ENCODE results near the gene BMPR1A.
"Not testable (repeated sequence)": the region's sequence is repeated elsewhere in the genome, so short reads cannot be mapped to it uniquely, and the experiment has no call there.

The BMPR1A gene

DNA sequence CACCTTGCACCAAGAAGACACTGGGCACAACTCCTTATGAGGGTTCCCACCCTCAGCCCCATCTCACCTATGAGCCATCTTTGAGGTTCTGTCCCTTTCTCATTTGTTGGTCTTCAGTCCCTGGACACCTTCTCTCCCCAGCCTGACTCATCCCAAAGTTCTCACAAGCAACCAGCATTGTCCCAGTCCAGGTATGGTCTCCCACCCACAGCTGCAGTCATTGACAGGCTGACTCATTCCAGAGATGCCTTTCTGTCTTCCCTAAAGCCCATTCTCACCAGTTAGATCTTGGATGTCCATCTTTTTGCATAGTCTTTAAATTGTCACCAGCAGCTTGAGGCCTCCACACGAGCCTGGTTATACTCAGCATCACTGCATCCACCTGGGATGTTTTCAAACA, 26.7 kb upstream of the BMPR1A start:
- DNase-seq (ENCODE audit: low read depth in 2 of 2): no peak

DNA sequence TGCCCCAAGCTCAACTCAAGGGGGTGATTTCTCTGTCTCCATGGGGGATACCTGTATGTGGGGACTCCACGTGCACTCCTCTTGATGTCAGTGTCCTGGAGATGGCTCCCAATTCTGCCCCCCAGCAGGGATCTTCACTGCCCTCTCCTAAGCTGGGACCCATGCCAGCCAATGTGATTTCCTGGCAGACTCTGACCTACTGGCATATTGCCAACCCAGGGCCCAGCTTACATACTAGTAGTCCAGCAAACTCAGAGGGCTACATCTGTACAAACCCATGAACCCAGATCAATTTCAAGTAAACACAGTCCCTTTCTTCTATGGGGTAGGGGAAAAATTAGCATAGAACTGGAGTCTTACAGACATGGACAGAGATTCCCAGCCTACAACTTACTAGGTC, 26.2 kb upstream of the BMPR1A start:
- DNase-seq (ENCODE audit: low read depth in 2 of 2): no peak

DNA sequence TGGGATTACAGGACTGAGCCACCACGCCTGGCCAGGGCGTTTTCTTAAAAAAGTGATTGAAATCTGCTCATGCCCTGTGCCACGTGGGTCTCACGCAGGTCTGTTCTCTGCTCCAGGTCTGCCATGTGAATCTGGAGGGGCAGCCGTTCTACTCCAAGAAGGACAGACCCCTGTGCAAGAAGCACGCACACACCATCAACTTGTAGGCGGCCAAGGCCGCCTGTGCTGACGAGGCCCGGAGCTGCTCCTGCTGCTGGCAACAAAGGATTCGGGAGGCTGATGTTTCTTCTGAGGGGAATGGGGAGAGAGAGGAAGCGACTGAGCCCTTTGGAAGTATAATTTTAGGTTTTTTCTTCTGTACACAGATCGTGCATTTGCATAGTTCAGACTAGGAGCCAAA, 23.6 kb upstream of the BMPR1A start:
- DNase-seq (ENCODE audit: low read depth in 2 of 2): no peak

DNA sequence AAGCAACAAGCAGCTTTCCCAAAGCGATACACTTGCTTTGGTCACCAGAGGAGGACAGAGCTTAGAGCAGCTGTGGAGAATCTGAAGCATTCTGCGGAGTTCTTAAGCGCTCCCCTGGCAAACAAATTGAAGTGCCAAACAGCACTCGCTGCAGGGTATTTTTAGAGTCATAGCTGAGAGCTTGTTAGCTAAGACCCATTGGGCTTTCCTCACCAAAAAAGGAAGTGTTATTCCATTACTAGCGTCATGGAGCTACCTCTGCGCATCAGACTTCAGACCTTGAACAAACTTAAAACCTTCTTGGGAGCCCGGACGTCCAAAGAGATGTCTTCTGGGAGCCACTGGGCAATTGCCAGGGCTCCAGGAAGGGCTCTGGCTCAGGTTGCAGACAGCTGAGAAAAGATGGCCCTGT, 23.2 kb upstream of the BMPR1A start:
- no peak for DNase-seq (ENCODE audit: low read depth in 2 of 2)

DNA sequence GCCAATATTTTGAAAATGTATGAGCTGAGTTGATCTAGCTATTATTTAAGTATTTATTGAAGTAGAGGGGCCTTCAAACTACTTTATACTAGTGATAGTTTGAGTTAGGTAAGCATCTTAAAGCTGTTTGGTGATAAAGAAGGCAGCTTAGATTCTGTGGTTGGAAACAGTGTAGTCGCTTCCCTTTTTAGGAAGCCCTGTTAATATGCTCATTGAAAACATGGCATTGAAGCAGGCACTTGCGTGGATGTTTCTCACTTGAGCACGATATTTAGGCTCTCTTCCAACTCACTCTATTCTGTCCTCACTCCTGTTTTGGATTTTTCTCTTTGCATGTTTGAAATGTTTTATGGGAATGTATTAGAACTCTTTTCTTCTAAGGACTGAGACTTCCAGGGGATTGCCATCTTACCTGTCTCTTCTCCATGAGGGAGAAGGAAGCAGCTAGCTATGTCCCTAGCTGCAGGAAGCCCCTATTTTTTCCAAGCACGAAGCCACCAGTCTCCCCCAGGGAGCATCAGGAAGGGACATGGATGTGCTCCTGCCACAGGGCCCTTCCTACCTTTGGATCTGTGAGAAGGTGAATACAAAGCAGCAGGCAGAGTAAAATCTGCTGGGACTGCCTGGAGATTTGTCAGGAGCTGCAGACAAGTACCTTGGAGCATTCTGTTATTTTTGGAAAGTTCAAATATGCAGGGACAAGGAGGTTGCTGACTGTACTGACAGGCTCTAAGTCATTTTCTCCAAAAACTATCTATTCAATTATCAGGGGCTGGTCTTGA, 22.0 kb upstream of the BMPR1A start:
- DNase-seq (ENCODE audit: low read depth in 2 of 2): no peak

DNA sequence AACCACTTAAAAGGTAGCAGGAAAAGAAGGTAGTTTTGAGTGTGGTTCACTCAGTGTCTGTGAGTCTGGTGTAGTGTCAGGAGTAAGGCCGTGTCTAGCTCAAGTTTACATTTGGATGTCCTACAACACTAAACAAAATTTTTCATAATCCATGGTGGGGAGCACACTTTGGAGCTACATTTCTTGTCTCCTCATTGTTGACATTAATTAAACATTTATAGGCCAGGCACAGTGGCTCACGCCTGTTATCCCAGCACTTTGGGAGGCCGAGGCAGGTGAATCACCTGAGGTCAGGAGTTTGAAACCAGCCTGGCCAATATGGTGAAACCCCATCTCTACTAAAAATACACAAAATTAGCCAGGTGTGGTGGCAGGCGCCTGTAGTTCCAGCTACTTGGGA, 21.1 kb upstream of the BMPR1A start:
- not testable (repeated sequence) for DNase-seq (ENCODE audit: low read depth in 2 of 2)

DNA sequence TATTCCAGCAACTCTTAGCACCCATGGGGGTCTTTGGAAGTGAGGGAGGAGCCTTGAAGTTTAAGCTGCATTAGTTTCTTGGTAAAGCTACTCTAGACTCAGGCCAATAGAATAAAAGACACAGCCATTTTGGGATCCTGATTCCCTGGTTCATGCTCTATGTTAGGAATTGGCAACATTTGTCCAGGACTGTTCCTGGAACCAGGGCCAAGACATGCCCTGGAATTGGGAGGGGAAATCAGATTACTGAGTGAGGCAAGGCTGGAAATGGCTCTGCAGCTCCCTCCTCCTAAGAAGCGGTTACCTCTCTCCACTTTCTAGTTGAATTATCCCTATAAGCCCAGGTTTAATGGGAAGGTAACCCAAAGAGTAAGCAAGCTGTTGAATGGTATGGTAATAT, 14.2 kb upstream of the BMPR1A start:
- DNase-seq (ENCODE audit: low read depth in 2 of 2): no peak

DNA sequence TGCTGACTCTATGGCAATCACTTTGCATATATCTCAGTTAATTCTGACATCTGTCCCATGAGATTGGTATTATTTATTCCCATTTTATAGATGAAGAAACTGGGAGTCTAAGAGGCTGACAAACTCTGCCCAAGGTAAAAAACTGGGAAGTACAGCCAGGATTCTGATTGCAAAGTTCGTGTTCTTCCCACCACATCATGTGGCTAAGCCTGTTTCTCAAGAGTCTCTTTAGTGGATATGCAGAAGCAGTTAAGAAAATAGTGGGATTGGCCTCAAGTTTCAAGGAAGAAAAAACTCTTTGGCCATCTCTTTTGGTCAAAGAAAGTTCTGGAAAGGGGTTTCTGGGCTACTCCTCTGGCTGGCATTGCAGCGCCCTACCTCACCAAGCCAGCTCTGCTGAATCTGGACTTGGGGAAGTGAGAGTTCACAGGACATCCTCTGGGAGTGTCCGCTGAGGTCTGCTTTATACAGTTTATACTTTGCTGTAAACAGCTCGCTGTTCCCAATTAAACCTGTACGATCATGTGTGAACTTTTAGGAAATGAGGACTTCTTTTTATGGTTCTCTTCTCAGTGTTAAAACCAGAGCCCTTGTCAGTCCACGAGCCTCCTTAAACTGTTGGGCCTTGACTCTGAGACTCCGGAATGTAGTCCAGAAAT, 12.2 kb upstream of the BMPR1A start:
- no peak for DNase-seq (ENCODE audit: low read depth in 2 of 2)

DNA sequence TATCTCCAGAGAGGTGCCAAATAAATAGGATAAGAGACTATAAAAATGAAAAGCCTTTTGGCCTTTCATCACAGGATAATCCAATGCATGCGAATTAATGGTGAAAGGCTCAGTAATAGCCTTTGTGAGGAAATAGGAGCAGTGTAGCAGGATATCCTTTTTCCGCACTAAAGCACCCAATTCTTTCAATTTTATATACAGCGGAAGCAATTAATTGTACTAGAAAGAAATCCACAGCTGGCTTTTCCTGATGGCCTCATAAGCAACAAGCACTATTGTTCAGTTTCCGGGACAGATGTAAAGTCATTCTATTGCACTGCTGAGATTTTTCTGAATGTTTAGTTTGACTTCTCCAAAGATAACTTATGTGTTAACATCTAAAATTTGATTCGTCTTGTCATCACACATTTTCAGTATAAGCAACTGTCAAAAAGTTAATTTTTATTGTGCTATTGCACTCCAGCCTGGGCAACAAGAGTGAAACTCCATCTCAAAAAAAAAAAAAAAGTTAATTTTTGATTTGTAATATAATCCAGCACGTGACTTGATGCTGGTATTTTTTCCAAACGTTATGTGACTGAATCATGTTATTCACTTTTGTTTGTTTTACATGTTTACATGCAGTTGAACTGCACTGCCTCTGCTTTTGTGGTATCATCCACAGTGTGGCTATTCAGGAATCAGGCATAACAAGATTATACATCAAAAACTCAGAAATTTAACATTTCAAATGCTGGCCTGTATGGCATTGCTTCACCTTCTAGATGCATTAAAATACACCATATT, 8.4 kb upstream of the BMPR1A start:
- no peak for DNase-seq (ENCODE audit: low read depth in 2 of 2)

DNA sequence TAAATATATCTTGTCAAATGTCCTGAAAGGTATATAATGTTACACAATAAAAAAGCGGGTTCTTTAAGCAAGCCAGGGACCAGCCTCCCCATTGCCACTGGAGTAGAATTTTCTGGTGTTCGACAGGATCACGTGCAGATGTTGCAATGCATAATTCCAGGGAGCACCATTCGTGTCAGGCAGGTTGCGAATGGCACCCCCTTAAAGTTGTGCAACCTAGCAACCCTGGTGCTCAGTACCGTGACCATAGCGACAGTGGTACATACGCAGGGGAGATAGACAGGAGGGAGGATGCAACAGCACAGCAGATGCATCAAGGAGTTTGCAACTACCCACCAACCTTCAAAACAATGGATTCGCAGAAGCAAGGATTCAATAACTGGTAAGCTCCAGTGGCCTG, 6.6 kb upstream of the BMPR1A start:
- DNase-seq (ENCODE audit: low read depth in 2 of 2): no peak

DNA sequence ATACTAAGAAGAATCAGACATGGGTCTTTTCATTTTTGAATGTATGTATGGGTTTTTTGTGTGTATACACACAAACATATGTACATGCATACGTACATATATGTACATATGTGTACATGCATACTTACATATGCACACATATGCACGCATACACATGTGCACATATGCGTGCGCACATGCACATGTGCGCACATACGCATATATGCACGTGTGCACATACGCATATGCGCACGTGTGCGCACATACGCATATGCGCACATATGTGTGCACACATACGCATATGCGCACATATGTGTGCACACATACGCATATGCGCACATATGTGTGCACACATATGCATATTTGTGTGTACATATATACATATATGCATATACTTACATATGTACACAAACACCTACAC, 4.9 kb upstream of the BMPR1A start:
- DNase-seq (ENCODE audit: low read depth in 2 of 2): no peak

DNA sequence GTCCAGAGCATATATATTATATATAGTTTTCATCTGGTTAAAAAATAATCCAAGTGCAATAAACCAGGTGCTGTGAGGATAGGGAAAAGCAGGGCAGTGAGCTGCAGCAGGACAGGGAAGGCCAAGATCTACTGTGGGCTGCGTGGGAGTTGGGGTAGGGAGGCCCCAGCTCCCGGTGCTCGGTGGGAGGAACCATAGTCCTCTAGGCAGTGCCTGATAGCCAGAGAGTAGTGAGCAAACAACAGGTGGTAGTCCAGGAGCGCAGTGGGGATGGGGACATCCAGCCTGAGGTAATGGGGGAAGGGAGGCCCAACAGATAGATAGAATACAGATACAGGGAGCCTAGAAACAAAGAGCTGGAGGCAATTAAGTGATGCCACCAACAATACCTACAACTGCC, 4.1 kb upstream of the BMPR1A start:
- DNase-seq (ENCODE audit: low read depth in 2 of 2): no peak

DNA sequence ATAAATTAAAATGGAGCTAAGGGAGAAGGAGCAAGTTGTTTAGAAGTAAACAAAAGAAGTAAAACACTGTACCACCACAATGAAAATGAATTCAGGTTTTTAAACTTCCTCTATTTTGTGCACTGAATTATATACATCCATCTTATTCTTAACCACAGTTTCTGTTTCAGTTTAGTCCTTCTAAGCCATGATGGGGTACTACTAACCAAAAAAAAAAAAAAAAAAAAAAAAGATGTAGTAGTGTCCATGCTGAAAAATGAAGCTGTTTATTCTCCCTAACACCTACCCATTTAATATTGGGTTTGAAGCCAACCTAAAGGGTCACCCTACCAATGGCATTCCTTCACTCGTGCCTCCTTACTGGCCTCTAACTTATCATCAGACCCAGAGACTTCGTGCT, 3.4 kb upstream of the BMPR1A start:
- DNase-seq (ENCODE audit: low read depth in 2 of 2): no peak

DNA sequence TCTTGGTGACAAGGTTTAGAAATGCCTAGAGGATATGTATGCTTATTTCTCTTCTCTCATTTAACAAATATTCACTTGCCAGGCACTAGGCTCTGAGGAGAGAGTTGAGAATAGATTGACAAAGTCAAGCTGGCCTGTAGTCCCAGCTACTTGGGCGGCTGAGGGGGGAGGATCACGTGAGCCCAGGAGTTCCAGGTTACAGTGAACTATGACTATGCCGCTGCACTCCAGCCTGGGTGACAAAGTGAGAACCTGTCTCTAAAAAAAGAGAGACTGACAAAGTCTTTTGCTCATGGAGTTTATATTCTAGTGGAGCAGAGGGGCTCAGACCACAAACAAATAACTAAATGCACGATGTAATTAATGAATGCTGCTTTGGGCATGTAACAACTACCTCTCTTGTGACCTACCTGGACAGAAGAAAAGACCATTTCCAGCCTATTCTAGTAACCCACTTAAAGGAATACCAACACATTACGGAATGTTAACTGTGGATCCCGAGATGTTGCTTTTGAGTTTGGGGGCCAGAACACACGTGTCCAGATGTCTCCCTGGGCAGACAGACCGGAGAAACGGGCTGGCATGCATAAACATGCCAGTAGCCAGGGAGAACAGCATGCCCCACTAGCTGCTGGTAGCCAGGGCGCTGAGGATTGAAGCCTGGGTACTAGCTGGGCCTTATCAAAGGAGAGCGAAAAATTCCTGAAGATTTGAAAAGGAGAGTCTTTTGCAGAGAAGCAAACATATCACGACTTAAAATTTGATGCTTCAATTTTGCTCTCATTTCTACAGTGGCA, 2.6 kb upstream of the BMPR1A start:
- no peak for DNase-seq (ENCODE audit: low read depth in 2 of 2)

DNA sequence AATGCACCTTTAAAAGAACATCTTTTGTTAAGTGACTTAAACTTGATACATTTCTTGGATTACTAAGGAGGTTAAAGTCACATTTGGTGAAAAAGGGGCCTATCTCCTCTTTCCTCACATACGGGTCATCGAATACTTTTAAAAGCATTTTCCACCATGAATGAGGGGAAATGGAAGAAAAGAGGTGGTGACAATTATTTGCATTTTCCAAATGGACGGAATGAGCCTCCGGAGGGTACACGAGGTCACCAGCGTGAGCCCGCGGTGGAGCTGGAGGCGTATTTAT, 1.0 kb upstream of the BMPR1A start:
- DNase-seq (ENCODE audit: low read depth in 2 of 2): no peak

DNA sequence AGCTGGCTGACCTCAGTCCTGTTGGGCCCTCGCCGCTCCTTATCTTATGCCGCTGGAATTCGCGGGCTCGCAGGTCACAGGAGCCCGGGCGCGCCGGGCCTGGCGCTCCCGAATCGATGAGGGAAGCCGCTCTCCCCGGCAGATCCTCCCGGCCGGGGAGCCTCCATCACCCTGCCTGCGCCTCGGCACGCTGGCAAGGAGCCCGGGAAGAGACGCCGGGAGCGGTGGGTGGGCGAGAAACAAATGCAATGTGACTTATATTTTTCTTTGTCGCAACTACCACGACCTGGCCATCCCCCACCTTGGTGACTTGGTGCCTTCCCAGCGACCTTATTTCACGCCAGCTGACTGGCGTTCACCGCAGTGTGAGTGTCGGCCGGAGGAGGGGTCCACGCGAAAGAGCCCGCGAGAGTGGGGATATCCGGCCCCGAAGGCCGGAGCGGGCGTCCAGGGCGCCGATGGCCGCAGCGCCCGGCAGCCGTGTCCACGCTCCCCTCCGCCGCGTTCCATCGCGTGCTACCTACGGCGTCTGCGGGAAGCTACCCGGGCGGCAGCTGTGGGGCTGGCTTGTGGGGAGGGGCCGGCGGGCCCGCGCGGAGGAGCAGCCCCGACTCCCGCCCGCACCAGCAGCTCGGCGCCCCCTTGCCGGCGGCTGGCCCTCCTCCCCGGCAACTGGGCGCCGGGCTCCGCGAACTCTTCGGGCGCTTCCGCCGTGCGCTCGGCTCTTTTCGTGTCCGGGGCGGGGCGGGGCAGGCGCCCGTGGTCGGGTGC, 494 bp upstream of the BMPR1A start:
- DNase-seq (ENCODE audit: low read depth in 2 of 2): peak; percentile 70 to 71

DNA sequence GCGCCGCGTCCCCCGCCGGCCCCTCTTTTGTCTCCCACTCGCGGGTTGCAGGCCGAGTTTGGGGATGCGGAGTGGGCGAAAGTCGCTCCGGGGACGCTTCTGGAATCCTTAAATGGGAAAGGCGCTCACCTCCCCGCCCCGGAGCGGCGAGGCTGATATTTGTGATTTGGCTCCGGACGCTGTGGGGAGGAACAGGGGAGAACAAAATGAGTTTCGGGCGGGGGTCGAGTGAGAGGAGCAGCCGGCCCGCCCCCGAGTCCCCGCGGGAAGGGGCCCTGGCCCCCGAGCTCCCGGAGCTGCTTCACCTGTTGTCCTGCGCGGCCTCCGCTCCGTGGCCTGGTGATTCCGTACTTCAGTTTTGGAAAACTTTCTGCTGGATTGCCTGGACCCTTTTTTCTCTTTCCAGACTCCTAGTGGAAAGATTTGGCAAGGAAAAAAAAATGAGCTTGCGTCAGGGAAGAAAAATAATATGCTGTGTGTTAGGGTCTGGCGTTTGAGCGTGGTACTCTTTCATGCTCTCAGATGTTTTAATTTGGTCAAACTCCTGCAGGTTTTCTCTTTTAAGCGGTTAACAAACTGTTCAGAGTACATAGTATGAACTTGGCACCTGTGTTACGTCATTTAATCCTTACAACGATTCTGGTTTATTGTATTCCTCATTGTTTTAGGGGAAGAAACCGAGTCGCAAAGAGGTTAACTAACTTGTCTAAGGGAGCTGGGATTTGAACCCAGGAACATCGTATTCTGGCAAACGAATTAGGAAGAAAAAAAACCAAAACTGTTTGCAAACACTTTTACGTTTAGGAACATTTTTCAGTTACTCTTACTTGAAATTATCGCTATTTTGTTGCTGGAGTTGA, 924 bp downstream of the BMPR1A start:
- DNase-seq (ENCODE audit: low read depth in 2 of 2): no peak

DNA sequence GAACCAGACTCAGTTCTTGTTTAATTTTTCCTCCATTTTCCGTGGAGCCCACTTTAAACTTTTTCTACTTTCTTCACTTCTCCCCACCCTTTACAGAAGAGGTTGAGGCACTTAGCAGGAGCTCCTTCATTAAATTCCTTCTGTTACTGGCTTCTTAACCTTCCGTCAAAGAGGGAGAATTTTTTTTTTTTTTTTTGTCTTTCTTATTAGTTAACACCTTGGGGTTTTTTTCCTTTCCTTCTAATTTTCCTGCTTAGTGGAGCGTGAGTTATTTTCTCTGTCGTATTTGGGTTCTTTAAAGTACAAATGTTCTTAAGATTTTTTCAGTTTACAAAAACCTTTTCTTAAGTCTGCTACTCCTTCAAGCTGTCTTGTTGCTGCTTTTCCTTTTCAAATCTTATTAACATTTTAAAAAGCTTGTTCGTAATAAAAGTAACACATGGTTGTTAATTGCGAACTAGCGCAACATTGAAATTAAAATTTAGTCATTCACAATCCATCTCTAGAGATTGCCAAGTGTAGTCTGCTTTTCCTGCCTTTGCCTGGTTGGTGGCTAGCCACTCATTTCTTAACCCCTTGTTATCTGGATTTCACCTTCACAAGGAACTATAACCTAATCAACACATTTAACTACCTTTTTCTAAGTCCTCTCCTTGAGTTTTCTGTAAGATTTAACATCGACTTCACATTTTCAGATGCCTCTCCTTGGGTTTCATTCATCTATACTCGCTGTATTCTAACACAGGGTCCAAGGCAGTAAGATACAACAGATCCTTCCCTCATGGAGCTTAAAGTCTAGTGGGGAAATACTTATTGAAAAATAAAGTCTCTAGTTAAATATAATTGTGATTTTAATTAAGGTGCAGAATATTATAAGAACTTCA, 2.0 kb downstream of the BMPR1A start:
- DNase-seq (ENCODE audit: low read depth in 2 of 2): no peak

DNA sequence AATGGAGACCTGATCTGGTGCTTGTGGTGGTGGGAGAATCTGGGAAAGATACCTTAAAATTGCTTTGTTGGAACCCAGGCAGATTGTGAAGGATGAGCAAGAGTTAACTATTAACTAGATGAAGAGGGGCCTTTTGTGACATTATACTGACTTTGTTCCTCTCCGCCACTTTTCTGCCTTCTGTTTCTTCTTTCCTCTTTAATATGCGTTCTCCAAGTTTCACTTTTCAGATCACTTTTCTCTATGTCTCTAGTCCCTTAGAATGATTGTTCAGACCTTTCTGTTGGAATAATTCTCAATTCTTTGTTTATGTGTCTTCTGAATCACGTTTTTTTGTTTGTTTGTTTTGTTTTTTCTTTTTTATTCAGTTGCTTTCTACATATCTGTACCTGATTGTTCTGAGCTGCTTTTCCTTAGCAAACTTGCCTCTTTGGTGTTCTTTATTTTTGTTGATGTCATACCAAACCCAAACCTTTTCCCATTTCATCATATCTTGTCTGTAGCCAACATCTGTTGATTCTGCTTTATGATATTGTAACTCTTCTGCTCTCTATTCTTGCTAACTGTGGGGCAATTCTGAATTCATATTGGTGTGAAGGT, 2.8 kb downstream of the BMPR1A start:
- no peak for DNase-seq (ENCODE audit: low read depth in 2 of 2)

All from activated CD8-positive, alpha-beta memory T cell treated with anti-CD3 and anti-CD28 coated beads for 4 hours (primary cell).